ENCODE measurements around the gene KIF26B.

- TF ChIP-seq, protein P1, sequence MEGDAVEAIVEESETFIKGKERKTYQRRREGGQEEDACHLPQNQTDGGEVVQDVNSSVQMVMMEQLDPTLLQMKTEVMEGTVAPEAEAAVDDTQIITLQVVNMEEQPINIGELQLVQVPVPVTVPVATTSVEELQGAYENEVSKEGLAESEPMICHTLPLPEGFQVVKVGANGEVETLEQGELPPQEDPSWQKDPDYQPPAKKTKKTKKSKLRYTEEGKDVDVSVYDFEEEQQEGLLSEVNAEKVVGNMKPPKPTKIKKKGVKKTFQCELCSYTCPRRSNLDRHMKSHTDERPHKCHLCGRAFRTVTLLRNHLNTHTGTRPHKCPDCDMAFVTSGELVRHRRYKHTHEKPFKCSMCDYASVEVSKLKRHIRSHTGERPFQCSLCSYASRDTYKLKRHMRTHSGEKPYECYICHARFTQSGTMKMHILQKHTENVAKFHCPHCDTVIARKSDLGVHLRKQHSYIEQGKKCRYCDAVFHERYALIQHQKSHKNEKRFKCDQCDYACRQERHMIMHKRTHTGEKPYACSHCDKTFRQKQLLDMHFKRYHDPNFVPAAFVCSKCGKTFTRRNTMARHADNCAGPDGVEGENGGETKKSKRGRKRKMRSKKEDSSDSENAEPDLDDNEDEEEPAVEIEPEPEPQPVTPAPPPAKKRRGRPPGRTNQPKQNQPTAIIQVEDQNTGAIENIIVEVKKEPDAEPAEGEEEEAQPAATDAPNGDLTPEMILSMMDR (IDR thresholded peaks at IDR 0.05; ENCODE audit: borderline replicate concordance, extremely low read depth, low read length, poor library complexity, severe bottlenecking), result no peak
- TF ChIP-seq EZH2 (IDR thresholded peaks at IDR 0.05; ENCODE audit: borderline replicate concordance, low read depth, low read length, severe bottlenecking), result no peak
These were observed 429.0 kb downstream of the KIF26B start for GRCh38 chr1:245583575-245584330.

All from DND-41 (cell line).